H1 (cell line): ENCODE measurements around the gene KLK8.

ENCODE experiments used
- JUN ChIP-seq: IDR thresholded peaks from 2 replicates; pipeline ENCODE4 v1.6.1; 2011; ENCODE audit warnings: low read depth, mild to moderate bottlenecking, improper control_type of control experiment, low read length
- MAFK ChIP-seq: IDR thresholded peaks from 2 replicates; pipeline ENCODE4 v1.6.1; 2012; ENCODE audit warnings: low read depth, mild to moderate bottlenecking, improper control_type of control experiment, low read length
- MAX ChIP-seq: IDR thresholded peaks from 2 replicates; pipeline ENCODE4 v1.6.1; 2012; ENCODE audit warnings: inconsistent platforms
- POLR2AphosphoS5 ChIP-seq: IDR thresholded peaks from 2 replicates; pipeline ENCODE4 v1.6.1; 2011; ENCODE audit warnings: low read depth, low read length
- ZNF274 ChIP-seq: IDR thresholded peaks from 2 replicates; pipeline ENCODE4 v1.7.0; 2012; ENCODE audit warnings: low read length, borderline replicate concordance; ENCODE audit errors: extremely low read depth
- TF ChIP-seq, protein P1 (sequence below), 3 experiments: IDR thresholded peaks; 1 replicate in 2 of 3; 2 replicates in 1 of 3; pipeline versions ENCODE4 v1.5.1 to v1.6.1; 2011; ENCODE audit warnings: low read length in 3 of 3, mild to moderate bottlenecking in 3 of 3, inconsistent platforms in 2 of 3, low read depth in 1 of 3, moderate library complexity in 1 of 3; ENCODE audit not compliant: insufficient read depth in 1 of 3; ENCODE audit errors: control extremely low read depth in 1 of 3

GRCh38 chr19:51002542-51003311 is 1.3 kb upstream of the KLK8 start:
- TF ChIP-seq JUN (no peak), MAFK (no peak), ZNF274 (no peak), POLR2AphosphoS5 (no peak), MAX (no peak)
- TF ChIP-seq, protein P1, sequence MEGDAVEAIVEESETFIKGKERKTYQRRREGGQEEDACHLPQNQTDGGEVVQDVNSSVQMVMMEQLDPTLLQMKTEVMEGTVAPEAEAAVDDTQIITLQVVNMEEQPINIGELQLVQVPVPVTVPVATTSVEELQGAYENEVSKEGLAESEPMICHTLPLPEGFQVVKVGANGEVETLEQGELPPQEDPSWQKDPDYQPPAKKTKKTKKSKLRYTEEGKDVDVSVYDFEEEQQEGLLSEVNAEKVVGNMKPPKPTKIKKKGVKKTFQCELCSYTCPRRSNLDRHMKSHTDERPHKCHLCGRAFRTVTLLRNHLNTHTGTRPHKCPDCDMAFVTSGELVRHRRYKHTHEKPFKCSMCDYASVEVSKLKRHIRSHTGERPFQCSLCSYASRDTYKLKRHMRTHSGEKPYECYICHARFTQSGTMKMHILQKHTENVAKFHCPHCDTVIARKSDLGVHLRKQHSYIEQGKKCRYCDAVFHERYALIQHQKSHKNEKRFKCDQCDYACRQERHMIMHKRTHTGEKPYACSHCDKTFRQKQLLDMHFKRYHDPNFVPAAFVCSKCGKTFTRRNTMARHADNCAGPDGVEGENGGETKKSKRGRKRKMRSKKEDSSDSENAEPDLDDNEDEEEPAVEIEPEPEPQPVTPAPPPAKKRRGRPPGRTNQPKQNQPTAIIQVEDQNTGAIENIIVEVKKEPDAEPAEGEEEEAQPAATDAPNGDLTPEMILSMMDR (IDR thresholded peaks at IDR 0.05; ENCODE audit: control extremely low read depth in 1 of 3, insufficient read depth in 1 of 3, low read depth in 1 of 3, low read length in 3 of 3) = no peak
